ENCODE measurements around the gene RNF39. TPM values are rescaled to one million over a fixed set of nuclear protein-coding genes. Genes with fewer than 3 reads are reported as not detected.
A peak's percentile ranks its signal among the peaks of the same experiment; 100 is the strongest.

Gene RNF39
- total and polyA plus RNA-seq, 2 of the 13 experiments (the other 11 are each of a cell fraction or from before 2014, with no cell fraction given): 0.13 to 1.8 TPM

DNA sequence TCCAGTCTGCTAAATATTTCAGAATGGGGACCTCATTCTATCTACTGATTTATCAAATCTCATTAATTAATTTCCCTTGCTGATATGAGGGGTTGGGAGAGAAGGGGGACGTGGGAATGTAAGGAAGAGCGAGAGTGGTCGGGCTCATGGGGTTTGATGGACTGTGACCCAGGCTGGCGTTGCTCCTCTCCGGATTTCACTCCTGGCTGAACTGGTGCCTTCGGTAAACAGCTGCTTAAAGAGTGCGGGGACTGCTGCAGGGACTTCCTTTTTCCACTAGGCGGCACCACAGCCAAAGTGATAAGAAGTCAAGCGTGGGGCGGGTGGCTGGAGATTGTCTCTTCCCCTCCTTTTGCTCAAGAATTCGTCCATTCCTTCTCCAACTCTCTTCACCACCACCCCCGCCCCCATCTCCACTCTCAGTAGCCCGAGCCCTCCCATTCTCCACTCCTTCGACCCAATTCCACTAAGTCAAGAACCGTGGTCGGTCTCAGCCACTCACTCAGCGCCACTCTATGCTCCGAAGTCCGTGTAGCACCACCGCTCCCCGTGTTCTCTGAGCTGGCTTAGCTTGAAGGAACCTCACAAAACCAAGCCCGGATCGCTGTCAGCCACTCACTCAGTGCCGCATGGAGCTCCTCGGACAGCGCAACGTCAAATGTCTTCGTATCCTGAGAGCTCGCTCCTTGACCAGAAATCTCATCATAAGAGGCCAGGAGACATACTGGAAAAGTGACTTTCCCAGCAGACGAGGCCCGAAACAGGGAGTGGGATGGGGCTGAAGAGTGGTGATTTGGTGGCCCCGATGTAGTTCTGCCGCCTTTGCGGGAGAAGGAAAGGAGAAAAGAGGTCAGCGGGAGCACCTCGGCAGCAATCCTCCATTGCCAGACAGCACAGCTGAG is 27.7 kb upstream of the RNF39 start (continued):
- TF ChIP-seq, protein P1, sequence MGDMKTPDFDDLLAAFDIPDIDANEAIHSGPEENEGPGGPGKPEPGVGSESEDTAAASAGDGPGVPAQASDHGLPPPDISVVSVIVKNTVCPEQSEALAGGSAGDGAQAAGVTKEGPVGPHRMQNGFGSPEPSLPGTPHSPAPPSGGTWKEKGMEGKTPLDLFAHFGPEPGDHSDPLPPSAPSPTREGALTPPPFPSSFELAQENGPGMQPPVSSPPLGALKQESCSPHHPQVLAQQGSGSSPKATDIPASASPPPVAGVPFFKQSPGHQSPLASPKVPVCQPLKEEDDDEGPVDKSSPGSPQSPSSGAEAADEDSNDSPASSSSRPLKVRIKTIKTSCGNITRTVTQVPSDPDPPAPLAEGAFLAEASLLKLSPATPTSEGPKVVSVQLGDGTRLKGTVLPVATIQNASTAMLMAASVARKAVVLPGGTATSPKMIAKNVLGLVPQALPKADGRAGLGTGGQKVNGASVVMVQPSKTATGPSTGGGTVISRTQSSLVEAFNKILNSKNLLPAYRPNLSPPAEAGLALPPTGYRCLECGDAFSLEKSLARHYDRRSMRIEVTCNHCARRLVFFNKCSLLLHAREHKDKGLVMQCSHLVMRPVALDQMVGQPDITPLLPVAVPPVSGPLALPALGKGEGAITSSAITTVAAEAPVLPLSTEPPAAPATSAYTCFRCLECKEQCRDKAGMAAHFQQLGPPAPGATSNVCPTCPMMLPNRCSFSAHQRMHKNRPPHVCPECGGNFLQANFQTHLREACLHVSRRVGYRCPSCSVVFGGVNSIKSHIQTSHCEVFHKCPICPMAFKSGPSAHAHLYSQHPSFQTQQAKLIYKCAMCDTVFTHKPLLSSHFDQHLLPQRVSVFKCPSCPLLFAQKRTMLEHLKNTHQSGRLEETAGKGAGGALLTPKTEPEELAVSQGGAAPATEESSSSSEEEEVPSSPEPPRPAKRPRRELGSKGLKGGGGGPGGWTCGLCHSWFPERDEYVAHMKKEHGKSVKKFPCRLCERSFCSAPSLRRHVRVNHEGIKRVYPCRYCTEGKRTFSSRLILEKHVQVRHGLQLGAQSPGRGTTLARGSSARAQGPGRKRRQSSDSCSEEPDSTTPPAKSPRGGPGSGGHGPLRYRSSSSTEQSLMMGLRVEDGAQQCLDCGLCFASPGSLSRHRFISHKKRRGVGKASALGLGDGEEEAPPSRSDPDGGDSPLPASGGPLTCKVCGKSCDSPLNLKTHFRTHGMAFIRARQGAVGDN (CRISPR knock-in tag; IDR thresholded peaks at IDR 0.05): peak; percentile 77
- TF ChIP-seq GMEB1 (CRISPR knock-in tag; IDR thresholded peaks at IDR 0.05; ENCODE audit: borderline replicate concordance) (no peak), EP300 (IDR thresholded peaks at IDR 0.05; ENCODE audit: low read depth in 2 of 2, low read length in 2 of 2) (no peak; a peak in 1 of 4 replicates), EP300 (CRISPR knock-in tag; IDR thresholded peaks at IDR 0.05; ENCODE audit: borderline replicate concordance) (no peak), ZFAT (CRISPR knock-in tag; conservative IDR thresholded peaks at IDR 0.05) (no peak), CENPBD1 (CRISPR knock-in tag; IDR thresholded peaks at IDR 0.05; ENCODE audit: borderline replicate concordance, low read depth) (0 out of 2 replicates have a peak, but pooled peaks have one; percentile 50), HOXA5 (CRISPR knock-in tag; IDR thresholded peaks at IDR 0.05) (peak; percentile 74; the same call in 1 of the 2 replicates), ARID2 (CRISPR knock-in tag; IDR thresholded peaks at IDR 0.05; ENCODE audit: borderline replicate concordance) (no peak; the same call in 1 of the 2 replicates), ZNF557 (CRISPR knock-in tag; IDR thresholded peaks at IDR 0.05) (no peak), TFDP2 (CRISPR knock-in tag; IDR thresholded peaks at IDR 0.05) (peak; percentile 43; the same call in 1 of the 2 replicates), RFX1 (IDR thresholded peaks at IDR 0.05) (no peak), ZNF781 (CRISPR knock-in tag; IDR thresholded peaks at IDR 0.05; ENCODE audit: borderline replicate concordance, not compliant biosample characterization) (peak; percentile 90)
- TF ChIP-seq, protein P2, sequence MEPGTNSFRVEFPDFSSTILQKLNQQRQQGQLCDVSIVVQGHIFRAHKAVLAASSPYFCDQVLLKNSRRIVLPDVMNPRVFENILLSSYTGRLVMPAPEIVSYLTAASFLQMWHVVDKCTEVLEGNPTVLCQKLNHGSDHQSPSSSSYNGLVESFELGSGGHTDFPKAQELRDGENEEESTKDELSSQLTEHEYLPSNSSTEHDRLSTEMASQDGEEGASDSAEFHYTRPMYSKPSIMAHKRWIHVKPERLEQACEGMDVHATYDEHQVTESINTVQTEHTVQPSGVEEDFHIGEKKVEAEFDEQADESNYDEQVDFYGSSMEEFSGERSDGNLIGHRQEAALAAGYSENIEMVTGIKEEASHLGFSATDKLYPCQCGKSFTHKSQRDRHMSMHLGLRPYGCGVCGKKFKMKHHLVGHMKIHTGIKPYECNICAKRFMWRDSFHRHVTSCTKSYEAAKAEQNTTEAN (CRISPR knock-in tag; conservative IDR thresholded peaks at IDR 0.05): no peak; the same call in 1 of the 2 replicates
- TF ChIP-seq, protein P3, sequence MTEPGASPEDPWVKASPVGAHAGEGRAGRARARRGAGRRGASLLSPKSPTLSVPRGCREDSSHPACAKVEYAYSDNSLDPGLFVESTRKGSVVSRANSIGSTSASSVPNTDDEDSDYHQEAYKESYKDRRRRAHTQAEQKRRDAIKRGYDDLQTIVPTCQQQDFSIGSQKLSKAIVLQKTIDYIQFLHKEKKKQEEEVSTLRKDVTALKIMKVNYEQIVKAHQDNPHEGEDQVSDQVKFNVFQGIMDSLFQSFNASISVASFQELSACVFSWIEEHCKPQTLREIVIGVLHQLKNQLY (CRISPR knock-in tag; IDR thresholded peaks at IDR 0.05): 0 out of 2 replicates have a peak, but pooled peaks have one; percentile 40
- TF ChIP-seq, protein P4, sequence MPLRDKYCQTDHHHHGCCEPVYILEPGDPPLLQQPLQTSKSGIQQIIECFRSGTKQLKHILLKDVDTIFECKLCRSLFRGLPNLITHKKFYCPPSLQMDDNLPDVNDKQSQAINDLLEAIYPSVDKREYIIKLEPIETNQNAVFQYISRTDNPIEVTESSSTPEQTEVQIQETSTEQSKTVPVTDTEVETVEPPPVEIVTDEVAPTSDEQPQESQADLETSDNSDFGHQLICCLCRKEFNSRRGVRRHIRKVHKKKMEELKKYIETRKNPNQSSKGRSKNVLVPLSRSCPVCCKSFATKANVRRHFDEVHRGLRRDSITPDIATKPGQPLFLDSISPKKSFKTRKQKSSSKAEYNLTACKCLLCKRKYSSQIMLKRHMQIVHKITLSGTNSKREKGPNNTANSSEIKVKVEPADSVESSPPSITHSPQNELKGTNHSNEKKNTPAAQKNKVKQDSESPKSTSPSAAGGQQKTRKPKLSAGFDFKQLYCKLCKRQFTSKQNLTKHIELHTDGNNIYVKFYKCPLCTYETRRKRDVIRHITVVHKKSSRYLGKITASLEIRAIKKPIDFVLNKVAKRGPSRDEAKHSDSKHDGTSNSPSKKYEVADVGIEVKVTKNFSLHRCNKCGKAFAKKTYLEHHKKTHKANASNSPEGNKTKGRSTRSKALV (CRISPR knock-in tag; IDR thresholded peaks at IDR 0.05): peak; percentile 72

Measured in HepG2 (cell line).